Stomach (tissue), 4 donors: Measurements from ENCODE around the gene MAP3K2.

Experiments used
- EP300 ChIP-seq: sonication (generic); formaldehyde crosslinking; IDR thresholded peaks from one replicate; pipeline ENCODE4 v1.6.1; 2017; ENCODE audit warnings: antibody characterized with exemption
- POLR2A ChIP-seq, 4 donors: fragments of 450-650 bp; IDR thresholded peaks; one replicate each; pipeline ENCODE4 v1.6.1; 2016; ENCODE audit warnings: antibody characterized with exemption in 4 of 4, control low read depth in 2 of 4, mild to moderate bottlenecking in 1 of 4, moderate library complexity in 1 of 4

DNA sequence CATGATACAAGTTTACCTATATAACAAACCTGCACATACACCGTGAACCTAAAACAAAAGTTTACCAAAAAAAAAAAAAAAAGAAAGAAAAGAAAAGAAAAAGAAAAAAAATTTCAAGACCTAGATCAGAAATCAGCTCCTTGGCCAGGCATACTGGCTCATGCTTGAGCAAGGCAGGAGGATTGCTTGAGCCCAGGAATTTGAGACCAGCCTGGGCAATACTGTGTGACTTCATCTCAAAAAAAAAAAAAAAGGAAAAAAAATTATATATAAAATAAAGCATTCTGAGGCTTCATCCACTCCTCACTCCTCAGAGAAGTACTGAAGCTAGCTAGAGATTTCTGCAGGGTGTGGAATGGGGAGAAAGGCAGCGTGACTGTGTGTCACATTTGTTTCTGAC, 18.7 kb upstream of the MAP3K2 start:
- TF ChIP-seq EP300, result no peak
- no peak for TF ChIP-seq POLR2A (IDR thresholded peaks at IDR 0.05)
